ENCODE data around the gene MBD4. TPM values are rescaled to one million over a fixed set of nuclear protein-coding genes. Genes with fewer than 3 reads are reported as not detected.
A peak's percentile ranks its signal among the peaks of the same experiment; 100 is the strongest.
"Not testable (repeated sequence)": the region's sequence is repeated elsewhere in the genome, so short reads cannot be mapped to it uniquely, and the experiment has no call there.

Gene MBD4
- total RNA-seq, 2 experiments from 2014 or later = 38.9 to 44.5 TPM

DNA sequence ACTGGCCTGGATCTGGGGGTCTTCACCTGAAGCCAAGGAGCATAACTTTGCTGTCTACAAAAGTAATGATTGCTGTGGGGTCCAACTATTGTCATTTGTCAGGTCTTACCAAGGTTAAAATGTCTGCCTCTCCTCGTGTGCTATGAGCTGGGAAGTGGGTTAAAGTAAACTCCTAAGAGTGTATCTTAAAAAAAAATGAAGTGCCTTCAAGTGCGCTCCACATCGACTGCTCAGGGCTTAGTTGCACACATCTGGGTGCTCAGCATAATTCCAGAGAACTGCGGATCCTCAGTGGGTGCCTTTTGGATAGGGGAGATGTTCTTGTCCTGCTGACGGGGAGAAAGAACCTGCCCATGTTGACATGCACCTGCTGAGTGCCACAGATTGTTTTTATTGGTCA lies 52.3 kb downstream of the MBD4 start:
- Mint-ChIP-seq H3K4me1 (ENCODE audit: low read depth) (no peaks in the 10 kb centered on the region), H3K36me3 (ENCODE audit: low read depth) (peaks cover 34% of the 10 kb centered on the region), H3K27me3 (no peaks in the 10 kb centered on the region), H3K27ac (no peak overlapping the region), H3K9me3 (no peaks in the 10 kb centered on the region), H3K4me3 (no peak overlapping the region)
- intact Hi-C loops (cut with micrococcal nuclease) = no loop called here
- no peak for ATAC-seq
- ChIA-PET POLR2A (interaction anchor here (0.7 to 2.1 kb wide), 3 partner anchors 12 to 792 kb away, joined by 3 to 7 read pairs (median 4); a partner anchor contains a TSS), CTCF (interaction anchor here (1.3 to 1.4 kb wide), 2 partner anchors 12 to 59 kb away, joined by 3 read pairs; no protein-coding TSS in a partner anchor)
- no peak for DNase-seq
- TF ChIP-seq, protein P1, sequence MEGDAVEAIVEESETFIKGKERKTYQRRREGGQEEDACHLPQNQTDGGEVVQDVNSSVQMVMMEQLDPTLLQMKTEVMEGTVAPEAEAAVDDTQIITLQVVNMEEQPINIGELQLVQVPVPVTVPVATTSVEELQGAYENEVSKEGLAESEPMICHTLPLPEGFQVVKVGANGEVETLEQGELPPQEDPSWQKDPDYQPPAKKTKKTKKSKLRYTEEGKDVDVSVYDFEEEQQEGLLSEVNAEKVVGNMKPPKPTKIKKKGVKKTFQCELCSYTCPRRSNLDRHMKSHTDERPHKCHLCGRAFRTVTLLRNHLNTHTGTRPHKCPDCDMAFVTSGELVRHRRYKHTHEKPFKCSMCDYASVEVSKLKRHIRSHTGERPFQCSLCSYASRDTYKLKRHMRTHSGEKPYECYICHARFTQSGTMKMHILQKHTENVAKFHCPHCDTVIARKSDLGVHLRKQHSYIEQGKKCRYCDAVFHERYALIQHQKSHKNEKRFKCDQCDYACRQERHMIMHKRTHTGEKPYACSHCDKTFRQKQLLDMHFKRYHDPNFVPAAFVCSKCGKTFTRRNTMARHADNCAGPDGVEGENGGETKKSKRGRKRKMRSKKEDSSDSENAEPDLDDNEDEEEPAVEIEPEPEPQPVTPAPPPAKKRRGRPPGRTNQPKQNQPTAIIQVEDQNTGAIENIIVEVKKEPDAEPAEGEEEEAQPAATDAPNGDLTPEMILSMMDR (IDR thresholded peaks at IDR 0.05) = no peak

DNA sequence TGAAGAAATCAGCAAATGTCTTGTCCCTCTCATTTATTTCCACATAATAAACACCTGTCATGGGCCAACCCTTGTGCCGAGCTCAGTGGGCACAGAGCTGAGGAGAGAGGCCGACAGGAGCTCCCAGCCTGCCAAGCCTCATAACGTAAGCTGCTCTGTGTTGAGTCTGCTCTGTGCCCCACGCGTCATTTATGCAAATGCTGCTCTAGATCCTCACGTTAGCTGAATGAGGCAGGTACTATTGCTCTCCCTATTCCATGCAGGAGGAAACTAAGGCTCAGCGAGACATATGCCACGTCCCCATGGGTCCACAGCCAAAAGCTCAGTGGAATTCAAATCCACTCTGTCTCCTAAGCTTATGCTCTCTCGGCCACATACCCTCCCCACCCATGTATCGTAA lies 52.8 kb downstream of the MBD4 start:
- Mint-ChIP-seq H3K27me3 (no peaks in the 10 kb centered on the region), H3K4me1 (ENCODE audit: low read depth) (no peaks in the 10 kb centered on the region), H3K27ac (no peak overlapping the region), H3K36me3 (ENCODE audit: low read depth) (peaks cover 30% of the 10 kb centered on the region), H3K9me3 (no peaks in the 10 kb centered on the region), H3K4me3 (no peak overlapping the region)
- ChIA-PET POLR2A (interaction anchor here (1.0 to 2.1 kb wide), 2 partner anchors 13 to 71 kb away, joined by 4 to 7 read pairs; a partner anchor contains a TSS), CTCF (interaction anchor here (1.3 to 1.4 kb wide), 2 partner anchors 13 to 58 kb away, joined by 3 read pairs; no protein-coding TSS in a partner anchor)
- ATAC-seq (no peak), DNase-seq (no peak)
- TF ChIP-seq, protein P1 (IDR thresholded peaks at IDR 0.05) = no peak
- intact Hi-C loops (cut with micrococcal nuclease) = no loop called here

DNA sequence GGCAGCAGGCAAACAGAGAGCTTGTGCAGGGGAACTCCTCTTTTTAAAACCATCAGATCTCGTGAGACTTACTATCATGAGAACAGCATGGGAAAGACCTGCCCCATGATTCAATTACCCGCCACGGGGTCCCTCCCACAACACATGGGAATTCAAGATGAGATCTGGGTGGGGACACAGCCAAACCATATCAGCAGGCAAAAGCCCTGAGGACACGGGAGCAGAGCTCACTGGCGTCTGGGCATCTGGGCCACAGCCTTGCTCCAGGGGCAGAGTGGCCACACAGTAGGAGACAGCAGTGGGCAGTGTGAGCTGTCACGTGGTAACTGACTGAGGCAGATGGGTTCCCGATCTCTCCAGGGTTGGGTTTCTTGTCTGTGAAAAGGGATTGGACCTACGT lies 54.2 kb downstream of the MBD4 start:
- H3K4me3 Mint-ChIP-seq; DNase-seq; H3K9me3 Mint-ChIP-seq; CTCF ChIA-PET; ATAC-seq; H3K27ac Mint-ChIP-seq; H3K4me1 Mint-ChIP-seq (ENCODE audit: low read depth); H3K27me3 Mint-ChIP-seq; intact Hi-C loops (cut with micrococcal nuclease); POLR2A ChIA-PET: not testable (repeated sequence)
- peaks cover 23% of the 10 kb centered on the region for H3K36me3 Mint-ChIP-seq (ENCODE audit: low read depth)

DNA sequence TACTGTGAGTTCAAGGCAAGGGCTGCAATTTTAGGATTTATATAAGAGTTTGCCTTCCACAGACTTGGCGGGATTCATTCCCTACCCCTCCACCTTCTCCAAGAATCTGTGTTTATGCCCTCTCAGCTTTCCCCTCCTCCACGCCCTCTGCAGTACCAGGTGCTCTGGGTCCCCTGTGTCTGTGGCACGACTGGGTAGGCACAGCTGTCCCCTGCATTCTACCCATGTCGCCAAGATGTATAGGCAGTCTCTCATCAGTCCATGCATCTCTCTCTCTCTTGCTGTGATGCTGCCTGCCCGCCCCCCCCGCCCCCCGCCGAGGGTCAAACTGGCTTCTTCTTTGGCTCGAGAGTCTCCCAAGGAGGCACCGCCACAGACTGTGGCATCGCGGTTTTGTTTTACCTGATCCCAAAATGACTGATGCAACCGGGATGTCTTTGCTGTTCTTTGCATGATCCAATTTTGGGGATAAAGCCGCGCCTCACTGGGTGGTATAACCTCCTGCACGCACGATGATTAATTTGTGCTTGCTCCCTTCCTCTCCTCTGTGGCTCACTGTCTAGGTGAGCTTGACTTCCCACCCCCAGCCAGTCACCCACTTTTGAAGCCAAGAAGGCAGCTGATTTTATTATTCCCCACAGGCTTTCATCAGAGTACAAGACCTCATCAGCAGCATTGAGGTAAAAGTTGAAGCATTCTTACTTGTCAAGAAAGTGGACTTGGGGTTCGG lies 55.0 kb downstream of the MBD4 start:
- POLR2A ChIA-PET = no interaction called here
- Mint-ChIP-seq H3K9me3 (no peaks in the 10 kb centered on the region), H3K36me3 (ENCODE audit: low read depth) (peaks cover 22% of the 10 kb centered on the region), H3K27me3 (no peaks in the 10 kb centered on the region), H3K4me1 (ENCODE audit: low read depth) (no peaks in the 10 kb centered on the region), H3K4me3 (no peak overlapping the region), H3K27ac (peak overlapping the region; percentile 21)
- TF ChIP-seq, protein P1 (IDR thresholded peaks at IDR 0.05) = no peak
- ATAC-seq (no peak), DNase-seq (no peak)
- intact Hi-C loops (cut with micrococcal nuclease) = no loop called here
- CTCF ChIA-PET = interaction anchor here (1.4 kb wide), 1 partner anchor 73 kb away, joined by 4 read pairs; no protein-coding TSS in a partner anchor

DNA sequence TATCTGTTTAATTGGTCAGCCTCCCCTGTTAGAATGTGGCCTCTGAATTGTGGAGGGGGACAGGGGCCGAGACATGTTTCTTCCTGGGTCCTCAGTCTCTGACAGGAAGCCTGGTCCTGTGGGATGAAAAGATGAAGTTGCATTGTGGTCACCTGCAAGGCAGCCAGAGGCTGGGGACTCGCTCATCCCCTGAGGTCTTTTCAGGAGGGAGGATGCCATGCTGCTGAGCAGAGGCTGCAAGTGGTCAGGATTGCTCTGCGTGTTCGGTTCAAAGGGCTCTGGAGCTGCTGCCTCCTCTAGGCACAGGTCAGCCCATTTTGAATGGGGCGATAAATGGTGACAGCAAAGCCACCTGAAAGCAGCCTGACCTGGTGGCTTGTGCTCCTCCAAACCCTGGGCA lies 55.6 kb downstream of the MBD4 start:
- ChIA-PET CTCF (interaction anchor here (0.7 to 1.9 kb wide), 18 partner anchors 10 to 414 kb away, joined by 3 to 11 read pairs (median 5); partner anchors contain the start of genes EFCAB12, IFT122 and MBD4), POLR2A (interaction anchor here (1.4 kb wide), 1 partner anchor 11 kb away, joined by 4 read pairs; no protein-coding TSS in a partner anchor)
- H3K4me3 Mint-ChIP-seq; H3K9me3 Mint-ChIP-seq; ATAC-seq; DNase-seq; H3K27me3 Mint-ChIP-seq; H3K4me1 Mint-ChIP-seq (ENCODE audit: low read depth); intact Hi-C loops (cut with micrococcal nuclease); H3K27ac Mint-ChIP-seq: not testable (repeated sequence)
- peaks cover 16% of the 10 kb centered on the region for H3K36me3 Mint-ChIP-seq (ENCODE audit: low read depth)

Data from activated CD8-positive, alpha-beta T cell treated with anti-CD3 and anti-CD28 coated beads for 36 hours (primary cell).